ENCODE data around the gene WASL.

GRCh38 chr7:123769371-123769770 lies 20.6 kb upstream of the WASL start:
- TF ChIP-seq, protein P1, sequence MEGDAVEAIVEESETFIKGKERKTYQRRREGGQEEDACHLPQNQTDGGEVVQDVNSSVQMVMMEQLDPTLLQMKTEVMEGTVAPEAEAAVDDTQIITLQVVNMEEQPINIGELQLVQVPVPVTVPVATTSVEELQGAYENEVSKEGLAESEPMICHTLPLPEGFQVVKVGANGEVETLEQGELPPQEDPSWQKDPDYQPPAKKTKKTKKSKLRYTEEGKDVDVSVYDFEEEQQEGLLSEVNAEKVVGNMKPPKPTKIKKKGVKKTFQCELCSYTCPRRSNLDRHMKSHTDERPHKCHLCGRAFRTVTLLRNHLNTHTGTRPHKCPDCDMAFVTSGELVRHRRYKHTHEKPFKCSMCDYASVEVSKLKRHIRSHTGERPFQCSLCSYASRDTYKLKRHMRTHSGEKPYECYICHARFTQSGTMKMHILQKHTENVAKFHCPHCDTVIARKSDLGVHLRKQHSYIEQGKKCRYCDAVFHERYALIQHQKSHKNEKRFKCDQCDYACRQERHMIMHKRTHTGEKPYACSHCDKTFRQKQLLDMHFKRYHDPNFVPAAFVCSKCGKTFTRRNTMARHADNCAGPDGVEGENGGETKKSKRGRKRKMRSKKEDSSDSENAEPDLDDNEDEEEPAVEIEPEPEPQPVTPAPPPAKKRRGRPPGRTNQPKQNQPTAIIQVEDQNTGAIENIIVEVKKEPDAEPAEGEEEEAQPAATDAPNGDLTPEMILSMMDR (IDR thresholded peaks at IDR 0.05): no peak
- TF ChIP-seq POLR2AphosphoS5 (IDR thresholded peaks at IDR 0.05) (no peak), EP300 (IDR thresholded peaks at IDR 0.05) (no peak), POLR2A (IDR thresholded peaks at IDR 0.05) (no peak)
